ENCODE data around the gene TLR8.

The TLR8 gene

DNA sequence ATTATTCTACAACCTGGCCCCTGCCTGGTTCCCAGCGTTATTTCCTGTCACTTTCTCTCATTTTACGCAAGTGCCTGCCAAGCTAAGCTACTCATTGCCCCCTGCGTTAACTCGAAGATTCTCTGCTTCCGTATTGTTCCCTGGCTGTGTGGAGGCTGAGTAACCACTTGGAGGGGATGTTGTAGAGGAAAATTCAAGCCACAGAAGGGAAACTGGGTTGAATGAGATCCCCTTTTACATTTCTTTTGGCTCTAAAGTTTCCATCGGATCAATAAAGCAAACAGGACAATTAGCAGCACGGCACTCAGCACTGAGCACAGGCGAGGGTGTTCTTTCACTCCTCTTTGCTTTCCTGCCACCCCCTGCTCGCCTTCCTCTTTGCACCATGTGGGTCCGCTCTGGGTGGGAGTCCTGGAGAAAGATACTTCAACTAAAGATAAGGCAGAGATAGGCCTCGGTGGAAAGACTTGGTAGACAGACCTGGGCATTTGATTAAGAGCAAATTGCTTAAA lies 64.3 kb downstream of the TLR8 start:
- DNase-seq = peak; percentile 73

DNA sequence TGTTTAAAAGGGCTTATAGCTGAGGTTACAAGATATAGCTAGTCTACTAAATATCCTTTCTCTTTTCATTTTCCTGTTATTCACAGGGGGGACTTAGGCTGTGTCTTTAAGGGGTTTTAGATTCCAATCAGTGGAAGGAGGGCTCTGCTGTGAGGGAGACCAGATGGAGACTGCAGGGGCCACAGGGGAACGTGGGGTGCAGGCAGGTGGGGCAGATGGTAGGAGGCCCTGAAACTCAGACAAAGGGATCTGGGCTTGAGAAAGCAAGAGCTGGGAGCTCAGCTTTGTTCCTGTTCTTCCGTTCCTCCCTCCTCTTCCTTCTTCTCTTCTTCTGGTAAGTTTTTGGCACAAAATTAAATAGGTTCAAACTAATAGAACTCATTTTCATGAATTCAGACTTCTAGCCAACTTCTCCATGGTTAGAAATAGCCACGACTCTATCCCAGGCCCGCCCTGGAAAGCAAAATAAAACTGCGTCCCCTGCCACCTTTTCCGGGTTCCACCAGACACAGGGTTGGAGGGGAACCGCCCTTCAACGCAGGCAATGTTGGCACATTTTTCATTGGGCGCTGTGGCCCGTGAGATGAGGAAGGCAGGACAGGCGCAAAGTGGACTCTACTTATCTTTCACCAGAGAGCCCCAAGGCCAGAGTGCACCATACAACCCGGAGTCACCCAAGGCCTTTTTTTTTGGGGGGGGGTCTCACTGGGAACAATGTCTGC lies 65.0 kb downstream of the TLR8 start:
- DNase-seq = no peak

DNA sequence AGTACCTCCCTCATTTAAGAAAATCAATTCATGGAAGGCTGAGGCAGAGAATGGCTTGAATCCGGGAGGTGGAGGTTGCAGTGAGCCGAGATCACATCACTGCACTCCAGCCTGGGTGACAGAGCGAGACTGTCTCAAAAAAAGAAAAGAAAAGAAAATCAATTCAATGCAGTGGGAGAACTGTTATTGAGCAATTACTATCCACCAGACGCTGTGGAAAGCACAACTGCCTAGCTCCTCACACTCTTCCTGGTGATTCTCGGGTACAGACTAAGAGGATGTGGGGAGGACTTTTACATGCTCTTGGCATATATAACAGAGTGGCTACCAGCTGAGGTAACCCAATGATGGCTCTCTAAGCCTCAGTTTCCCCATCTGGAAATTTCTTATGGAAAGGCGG lies 65.8 kb downstream of the TLR8 start:
- DNase-seq = no peak
